Measurements from ENCODE around the gene SSTR5.
A peak's percentile ranks its signal among the peaks of the same experiment; 100 is the strongest.

SSTR5 gene

GRCh38 chr16:1056196-1056595 lies 16.4 kb upstream of the SSTR5 start:
- no peak for DNase-seq

DNA sequence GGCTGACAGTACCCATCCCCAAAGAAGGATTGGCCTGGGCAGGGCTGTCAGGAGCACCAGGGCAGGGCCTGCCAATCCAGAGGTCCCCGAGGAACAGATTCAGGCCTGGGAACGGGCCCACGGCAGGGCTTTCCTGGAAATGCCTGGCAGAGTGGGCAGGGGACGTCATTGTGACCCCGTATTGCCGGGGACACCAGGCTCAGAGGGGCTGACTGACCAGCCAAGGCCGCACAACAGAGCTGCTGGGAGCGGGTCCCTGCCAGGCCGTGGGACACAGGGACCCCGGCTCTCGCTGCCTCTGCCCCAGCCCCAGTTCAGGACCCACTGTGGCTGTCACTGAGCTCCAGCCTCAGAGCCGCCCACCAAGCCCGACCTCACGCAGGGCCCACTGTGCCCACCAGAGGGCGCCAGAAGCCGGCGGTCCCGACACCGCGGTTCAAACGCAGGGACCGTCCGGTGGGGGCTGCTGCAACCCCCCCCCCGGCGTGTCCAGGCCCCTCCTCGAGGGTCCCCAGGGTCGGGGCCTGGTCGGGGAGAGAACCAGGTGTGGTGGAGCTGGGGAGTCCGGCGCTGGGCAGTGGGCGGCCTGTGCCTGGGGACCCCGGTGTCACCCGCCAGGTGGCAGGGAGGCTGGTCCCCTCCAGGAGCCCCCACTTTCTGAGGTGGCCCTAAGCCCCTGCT lies 15.2 kb upstream of the SSTR5 start:
- peak; percentile 12 for DNase-seq

- DNase-seq = no peak
These were observed 14.3 kb upstream of the SSTR5 start for GRCh38 chr16:1058216-1058615.

GRCh38 chr16:1059310-1059709 lies 13.2 kb upstream of the SSTR5 start:
- no peak for DNase-seq

DNA sequence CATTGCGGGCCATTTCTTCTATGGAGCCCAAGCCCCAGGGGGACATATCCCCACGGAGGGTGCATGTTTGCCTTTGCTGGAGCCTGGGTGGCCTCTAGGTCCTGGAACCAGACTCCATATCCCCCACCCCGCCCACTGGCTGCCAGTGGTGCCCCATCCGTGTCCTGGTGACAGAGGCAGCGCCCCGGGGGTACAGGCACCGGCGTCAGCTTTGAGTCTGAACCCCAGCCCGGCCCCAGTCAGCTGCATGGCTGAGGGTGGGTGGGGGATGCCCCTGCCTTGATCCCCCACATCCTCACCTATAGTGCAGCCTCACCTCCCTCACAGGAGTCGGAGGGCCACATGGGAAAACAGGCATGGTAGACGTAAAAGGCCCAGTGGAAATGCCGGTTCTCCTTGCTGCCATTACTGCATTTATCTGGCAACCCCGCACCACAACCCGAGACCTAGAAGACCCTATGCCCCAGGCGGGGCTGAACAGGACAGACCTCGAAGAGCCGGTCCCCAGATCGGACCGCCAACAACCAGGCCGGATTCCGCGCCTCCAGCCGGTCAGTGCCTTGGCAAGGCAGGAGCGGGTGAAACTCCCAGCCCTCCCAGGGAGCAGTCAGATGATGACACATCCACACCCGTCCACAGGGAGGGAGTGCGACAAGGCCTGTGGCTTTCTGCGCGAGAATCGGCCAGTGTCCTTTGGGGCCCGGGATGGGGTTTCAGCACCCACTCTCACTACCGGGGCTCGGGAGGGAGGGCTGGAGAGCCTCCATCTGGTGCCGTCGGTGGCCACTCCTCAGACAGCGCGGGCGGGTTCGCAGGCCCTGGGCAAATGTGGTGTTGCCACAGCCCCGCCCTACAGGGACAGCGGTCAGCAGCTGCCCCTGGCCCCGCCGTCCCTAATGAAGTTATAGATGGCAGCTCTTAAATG lies 11.9 kb upstream of the SSTR5 start:
- no peak for DNase-seq

DNA sequence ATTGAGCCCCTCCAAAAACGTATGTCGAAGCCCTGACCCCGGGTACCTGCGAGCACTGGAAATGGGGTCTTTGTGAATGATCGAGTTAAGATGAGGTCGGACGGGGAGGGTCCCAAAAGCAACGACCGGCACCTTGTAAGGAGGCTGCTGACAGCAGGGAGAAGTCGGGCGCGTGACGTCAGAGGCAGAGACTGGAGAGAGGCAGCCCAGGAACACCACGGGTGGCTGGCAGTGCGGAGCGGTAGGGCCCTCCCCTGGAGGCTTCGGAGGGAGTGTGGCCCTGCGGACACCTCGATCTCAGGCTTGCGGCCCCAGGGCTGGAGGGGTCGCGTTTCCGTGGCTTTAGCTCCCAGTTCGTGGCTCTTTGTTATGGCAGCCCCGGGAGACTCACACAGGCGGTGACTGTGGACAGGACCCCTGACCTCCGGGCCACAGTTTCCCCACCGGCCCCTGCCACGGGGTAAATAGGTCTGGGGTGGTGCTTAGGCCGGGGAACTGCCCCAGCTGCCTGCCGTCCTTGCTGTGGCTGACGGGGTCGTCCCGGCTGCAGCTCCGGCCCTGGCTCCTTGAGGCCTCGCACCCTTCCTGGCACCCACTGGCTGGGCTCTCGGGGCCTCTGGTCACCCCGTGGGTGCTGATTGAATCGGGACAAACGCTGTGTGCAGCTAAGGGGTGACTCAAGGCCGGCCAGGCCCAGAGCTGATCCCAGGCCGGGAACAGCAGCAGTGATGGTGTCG lies 10.6 kb upstream of the SSTR5 start:
- DNase-seq = no peak

DNA sequence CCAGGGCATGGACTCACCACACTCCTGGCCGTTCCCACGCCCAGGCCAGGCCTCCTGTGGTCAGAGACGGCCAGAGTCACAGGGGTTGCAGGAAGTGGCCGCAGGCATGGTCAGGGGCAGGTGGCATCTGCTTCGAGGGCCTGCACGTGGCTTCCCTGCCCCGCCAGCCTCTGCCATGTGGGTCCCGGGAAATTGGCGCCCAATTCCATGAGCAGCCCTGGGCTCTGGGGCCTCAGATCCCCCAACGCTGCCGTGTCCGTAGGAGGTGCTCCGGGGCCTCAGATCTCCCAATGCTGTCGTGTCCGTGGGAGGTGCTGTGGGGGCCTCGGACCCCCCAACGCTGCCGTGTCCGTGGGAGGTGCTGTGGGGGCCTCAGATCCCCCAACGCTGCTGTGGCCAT lies 9.7 kb upstream of the SSTR5 start:
- DNase-seq = no peak

GRCh38 chr16:1063728-1064127 lies 8.8 kb upstream of the SSTR5 start:
- DNase-seq = no peak

DNA sequence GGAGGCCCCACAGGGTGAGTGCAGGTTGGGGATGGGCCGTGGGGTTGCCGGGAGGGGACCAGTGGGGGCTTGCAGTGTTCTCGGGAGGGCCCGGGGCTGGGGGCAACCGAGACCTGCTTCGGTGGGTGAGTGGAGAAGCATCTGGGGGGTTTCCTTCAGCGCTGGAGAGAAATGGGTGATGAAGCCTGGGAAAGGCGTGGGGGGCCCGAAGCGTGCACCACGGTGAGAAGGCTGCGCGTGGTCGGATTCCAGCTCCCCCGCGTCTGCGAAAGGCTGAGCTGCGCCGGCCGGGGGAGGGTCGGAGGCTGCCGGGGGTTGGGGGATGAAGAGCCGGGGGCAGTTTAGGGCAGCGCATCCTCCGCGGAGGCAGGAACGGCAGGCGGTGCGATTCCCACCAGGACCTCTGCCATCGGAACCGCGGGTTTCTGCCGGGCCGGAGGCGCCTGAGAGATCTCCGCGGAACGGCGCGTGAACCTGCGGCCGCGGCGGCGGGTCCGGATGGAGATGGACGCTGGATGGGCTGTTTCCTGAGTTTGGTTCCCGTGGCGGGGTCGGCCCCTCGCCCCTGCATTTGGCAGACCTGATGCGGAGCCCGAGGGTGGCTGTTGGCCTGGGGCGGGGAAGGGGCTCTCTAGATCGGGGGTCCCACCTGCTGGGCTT lies 6.9 kb upstream of the SSTR5 start:
- no peak for DNase-seq

DNA sequence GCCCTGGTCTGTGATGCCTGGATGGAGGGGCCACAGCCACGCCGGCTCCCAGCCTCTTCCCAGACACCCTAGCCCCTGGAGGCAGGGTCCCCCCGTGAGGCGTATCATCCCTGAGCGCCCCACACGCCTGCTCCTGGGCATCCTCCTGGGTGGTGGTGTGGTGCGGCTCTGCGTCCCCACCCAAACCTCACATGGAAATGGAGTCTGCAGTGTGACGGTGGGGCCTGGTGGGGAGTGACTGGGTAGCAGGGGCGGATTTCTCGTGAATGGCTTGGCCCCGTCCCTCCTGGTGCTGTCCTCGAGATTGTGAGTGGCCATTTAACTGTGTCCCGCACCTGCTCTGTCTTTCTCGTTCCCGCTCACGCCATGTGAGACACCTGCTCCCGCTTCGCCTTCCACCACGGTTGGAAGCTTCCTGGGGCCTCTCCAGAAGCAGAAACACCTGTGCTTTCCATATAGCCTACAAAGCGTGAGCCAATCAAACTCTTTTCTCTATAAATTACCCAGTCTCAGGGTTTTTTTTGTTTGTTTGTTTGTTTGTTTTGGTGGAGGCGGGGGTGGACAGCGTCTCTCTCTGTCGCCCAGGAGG lies 5.9 kb upstream of the SSTR5 start:
- no peak for DNase-seq

GRCh38 chr16:1067629-1068028 lies 4.9 kb upstream of the SSTR5 start:
- DNase-seq = no peak

- DNase-seq = no peak
These were observed 4.1 kb upstream of the SSTR5 start for GRCh38 chr16:1068451-1068850.

GRCh38 chr16:1069154-1069553 lies 3.4 kb upstream of the SSTR5 start:
- no peak for DNase-seq

DNA sequence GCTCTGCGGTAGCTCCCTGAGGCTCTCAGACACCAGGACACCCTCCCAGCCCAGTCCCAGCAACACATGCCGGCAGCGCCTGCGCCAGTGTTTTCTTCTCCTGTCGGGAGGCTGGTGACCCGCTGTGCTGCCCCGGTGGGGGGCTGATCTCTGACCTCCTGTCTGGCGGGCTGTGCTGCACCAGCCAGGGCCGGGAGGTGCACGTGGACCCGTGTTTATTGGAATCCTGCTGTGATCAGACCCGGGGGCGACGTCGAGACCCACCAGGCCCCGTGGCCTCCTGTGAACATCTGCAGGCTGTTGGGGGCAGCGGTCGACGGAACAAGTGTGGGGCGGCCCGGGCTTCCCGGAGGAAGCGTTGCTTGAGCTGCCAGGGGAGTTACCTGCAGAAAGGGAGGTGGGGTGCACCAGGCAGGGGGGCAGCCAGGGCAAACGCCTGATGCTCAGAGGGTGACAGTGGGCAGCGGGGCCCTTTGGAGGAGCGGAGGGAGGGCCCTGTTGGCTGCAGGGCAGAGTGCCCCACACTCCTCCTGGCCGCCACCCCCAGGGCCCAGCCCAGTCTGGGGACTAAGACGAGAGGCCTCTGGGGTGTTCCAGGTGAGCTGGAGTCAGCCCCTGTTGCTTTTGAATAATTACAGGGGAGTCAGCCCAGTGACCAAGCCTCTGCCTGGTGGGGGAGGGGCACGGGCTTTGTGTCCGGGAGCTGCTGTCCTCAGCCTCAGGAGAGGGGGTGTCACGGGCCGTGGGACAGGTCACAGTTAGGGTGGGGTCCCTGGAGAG lies 2.3 kb upstream of the SSTR5 start:
- no peak for DNase-seq

DNA sequence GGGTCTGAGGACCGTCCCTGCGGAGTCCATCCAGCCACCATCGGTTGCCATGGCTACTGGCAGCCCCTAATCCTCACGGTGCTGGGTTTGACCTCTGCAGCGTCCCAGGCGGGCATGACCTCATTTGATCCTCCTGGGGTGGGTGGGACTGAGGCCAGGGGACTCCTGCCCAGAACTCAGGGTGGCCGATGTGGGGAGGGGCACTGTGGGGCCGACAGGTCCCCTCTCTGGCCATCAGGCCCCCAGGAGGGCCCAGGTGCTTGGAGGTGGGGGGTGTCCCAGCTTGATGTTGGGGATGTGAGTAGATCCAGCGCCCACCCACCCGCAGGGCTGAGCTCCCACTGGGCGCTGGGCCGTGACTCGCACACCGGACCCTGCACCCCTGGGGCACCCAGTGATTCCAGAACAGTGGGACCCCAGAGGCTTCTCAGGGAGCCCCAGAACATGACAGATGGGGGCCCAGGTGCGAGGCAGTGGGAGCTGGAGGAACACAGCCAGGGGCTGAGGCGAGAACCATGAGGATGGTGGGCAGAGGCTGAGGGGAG lies 1.6 kb upstream of the SSTR5 start:
- DNase-seq = no peak

GRCh38 chr16:1071561-1072225 lies 854 bp upstream of the SSTR5 start:
- no peak for DNase-seq

GRCh38 chr16:1073262-1073558 lies 663 bp downstream of the SSTR5 start:
- no peak for DNase-seq

GRCh38 chr16:1073566-1074378 lies 1.2 kb downstream of the SSTR5 start:
- DNase-seq = no peak

GRCh38 chr16:1074379-1074649 lies 1.8 kb downstream of the SSTR5 start:
- no peak for DNase-seq

DNA sequence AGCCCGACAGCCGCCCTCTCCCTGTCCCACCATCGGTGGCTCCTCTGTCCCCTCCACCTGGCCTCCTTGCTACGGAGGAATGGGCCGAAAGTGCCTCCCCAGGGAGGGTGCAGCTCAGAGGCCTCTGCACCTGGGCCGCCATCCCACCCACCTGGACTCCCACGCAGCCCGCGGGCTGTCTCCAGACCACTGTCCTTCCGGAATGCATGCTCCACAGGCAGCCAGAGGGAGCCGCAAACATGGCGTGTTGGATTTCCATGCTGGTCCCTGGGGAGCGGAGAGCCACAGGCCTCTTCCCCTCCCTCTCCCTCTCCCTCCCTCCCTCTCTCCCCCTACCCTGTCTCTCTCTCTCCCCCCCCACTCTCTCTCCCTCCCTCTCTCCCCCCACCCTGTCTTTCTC lies 3.0 kb downstream of the SSTR5 start:
- DNase-seq = no peak

All from inflammatory macrophage treated with lipopolysaccharide for 4 hours (primary cell).